ENCODE data around the gene IP6K2. TPM values are rescaled to one million over a fixed set of nuclear protein-coding genes. Genes with fewer than 3 reads are reported as not detected.

IP6K2 gene
- total RNA-seq, 4 donors from 2014 or later, result 45.6 to 91.7 (median 78.0) TPM

DNA sequence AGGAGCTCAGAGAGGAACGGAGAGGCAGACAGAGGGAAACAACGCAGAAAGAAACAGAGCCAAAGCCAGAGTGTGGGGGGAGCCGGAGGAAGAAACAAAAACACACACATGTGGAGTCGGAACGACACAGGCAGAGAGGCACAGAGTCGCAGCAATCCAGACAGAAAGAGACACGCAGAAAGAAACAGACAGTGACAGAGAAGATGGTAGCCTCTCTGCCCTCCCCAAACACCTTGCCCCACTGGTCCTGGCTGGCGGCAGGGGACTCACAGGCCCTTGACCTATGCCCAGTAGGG is 33.0 kb downstream of the IP6K2 start:
- no peak for DNase-seq
- Histone ChIP-seq H3K27ac (peak overlapping the region; percentile 87 to 88), H3K36me3 (no peaks in the 10 kb centered on the region), H3K27me3 (no peaks in the 10 kb centered on the region), H3K9me3 (no peaks in the 10 kb centered on the region), H3K4me3 (peak overlapping the region; percentile 68 to 83), H3K4me1 (peaks cover 0 to 10% of the 10 kb centered on the region in 2 donors)
- TF ChIP-seq, protein P1, sequence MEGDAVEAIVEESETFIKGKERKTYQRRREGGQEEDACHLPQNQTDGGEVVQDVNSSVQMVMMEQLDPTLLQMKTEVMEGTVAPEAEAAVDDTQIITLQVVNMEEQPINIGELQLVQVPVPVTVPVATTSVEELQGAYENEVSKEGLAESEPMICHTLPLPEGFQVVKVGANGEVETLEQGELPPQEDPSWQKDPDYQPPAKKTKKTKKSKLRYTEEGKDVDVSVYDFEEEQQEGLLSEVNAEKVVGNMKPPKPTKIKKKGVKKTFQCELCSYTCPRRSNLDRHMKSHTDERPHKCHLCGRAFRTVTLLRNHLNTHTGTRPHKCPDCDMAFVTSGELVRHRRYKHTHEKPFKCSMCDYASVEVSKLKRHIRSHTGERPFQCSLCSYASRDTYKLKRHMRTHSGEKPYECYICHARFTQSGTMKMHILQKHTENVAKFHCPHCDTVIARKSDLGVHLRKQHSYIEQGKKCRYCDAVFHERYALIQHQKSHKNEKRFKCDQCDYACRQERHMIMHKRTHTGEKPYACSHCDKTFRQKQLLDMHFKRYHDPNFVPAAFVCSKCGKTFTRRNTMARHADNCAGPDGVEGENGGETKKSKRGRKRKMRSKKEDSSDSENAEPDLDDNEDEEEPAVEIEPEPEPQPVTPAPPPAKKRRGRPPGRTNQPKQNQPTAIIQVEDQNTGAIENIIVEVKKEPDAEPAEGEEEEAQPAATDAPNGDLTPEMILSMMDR (IDR thresholded peaks at IDR 0.05), result no peak
- no peak for TF ChIP-seq POLR2A (IDR thresholded peaks at IDR 0.05)
- intact Hi-C loops (cut with DNase I; ENCODE audit: low total_unique reads), result no loop called here

DNA sequence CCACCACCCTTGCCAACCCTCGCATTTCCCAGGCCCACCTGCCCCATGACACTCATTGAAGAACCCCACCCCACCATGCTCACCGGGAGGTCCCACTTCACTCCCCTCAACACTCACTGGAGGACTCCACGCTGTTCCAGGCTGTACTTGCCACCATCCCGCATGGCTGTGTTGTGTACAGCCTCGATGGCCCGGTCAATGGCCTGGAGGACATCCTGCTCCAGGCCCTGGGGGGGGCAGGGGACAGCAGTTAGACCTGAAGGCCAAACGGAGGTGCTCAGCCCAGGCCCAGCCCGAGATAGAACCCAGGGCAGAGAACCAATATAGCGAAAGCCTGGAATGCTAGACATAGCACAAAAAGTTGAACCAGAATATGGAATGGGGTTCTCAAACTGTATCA is 34.2 kb downstream of the IP6K2 start:
- no peaks in the 10 kb centered on the region for H3K27me3 ChIP-seq
- no peaks in the 10 kb centered on the region for H3K36me3 ChIP-seq
- no peak overlapping the region for H3K4me3 ChIP-seq
- peaks cover 0 to 10% of the 10 kb centered on the region in 2 donors for H3K4me1 ChIP-seq
- DNase-seq, result no peak
- no peak overlapping the region for H3K27ac ChIP-seq
- H3K9me3 ChIP-seq, result no peaks in the 10 kb centered on the region
- TF ChIP-seq, protein P1 (IDR thresholded peaks at IDR 0.05), result no peak
- TF ChIP-seq POLR2A (IDR thresholded peaks at IDR 0.05), result no peak
- intact Hi-C loops (cut with DNase I; ENCODE audit: low total_unique reads), result no loop called here

DNA sequence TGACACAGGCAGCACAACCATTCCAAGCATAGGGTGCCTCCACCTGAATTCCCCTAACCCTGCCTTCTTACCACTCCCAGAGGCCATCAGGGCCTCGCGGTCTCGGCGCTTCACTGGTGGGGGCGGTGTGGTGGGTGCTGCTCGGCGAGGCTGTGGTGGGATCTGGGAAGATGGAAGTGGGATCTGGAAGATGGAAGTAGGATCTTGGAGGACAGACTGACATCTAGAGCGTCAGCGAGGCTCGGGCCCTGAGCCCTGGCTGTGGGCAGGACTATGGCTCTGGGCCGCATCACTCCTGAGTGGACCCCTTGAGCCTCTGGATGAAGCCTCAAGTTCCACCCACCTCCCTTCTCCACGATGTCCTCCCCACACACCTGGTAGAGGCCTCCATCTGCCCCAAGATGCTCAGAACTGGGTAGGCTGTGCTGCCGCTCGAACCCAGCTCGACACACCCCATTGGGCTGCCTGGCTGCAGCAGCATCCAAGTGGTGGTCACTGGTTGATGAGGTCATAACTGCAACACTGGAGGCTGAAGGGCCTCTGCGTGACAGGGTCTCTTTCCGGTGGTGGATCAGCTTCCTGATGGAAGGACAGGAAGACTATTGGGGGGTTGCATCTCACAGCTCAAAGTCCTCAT is 34.9 kb downstream of the IP6K2 start:
- Histone ChIP-seq H3K4me3 (no peak overlapping the region), H3K27ac (no peak overlapping the region), H3K9me3 (no peaks in the 10 kb centered on the region), H3K27me3 (no peaks in the 10 kb centered on the region), H3K36me3 (no peaks in the 10 kb centered on the region), H3K4me1 (peaks cover 0 to 10% of the 10 kb centered on the region in 2 donors)
- intact Hi-C loops (cut with DNase I; ENCODE audit: low total_unique reads), result no loop called here
- no peak for DNase-seq
- no peak for TF ChIP-seq POLR2A (IDR thresholded peaks at IDR 0.05)
- TF ChIP-seq, protein P1 (IDR thresholded peaks at IDR 0.05), result no peak

DNA sequence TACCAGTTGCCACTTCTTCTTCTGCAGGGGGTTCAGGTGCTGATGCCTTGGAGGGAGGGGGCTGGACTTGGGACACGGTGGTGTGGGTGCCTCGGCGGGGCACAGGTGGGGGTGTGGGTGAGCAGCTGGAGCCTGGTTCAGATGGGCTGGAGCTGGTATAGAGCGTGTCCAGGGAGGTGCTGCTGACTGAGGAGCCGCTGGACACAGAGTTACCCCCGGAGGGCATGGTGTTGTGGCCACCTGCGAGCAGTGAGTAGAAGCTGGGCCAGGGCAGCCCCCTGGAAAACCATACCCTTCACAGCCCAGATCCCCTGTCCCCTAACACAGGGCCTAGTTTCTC is 35.5 kb downstream of the IP6K2 start:
- no peaks in the 10 kb centered on the region for H3K36me3 ChIP-seq
- H3K27ac ChIP-seq, result no peak overlapping the region
- peaks cover 0 to 10% of the 10 kb centered on the region in 2 donors for H3K4me1 ChIP-seq
- no peak for TF ChIP-seq POLR2A (IDR thresholded peaks at IDR 0.05)
- TF ChIP-seq, protein P1 (IDR thresholded peaks at IDR 0.05), result no peak
- no peak for DNase-seq
- no peaks in the 10 kb centered on the region for H3K27me3 ChIP-seq
- intact Hi-C loops (cut with DNase I; ENCODE audit: low total_unique reads), result no loop called here
- H3K4me3 ChIP-seq, result no peak overlapping the region
- no peaks in the 10 kb centered on the region for H3K9me3 ChIP-seq

DNA sequence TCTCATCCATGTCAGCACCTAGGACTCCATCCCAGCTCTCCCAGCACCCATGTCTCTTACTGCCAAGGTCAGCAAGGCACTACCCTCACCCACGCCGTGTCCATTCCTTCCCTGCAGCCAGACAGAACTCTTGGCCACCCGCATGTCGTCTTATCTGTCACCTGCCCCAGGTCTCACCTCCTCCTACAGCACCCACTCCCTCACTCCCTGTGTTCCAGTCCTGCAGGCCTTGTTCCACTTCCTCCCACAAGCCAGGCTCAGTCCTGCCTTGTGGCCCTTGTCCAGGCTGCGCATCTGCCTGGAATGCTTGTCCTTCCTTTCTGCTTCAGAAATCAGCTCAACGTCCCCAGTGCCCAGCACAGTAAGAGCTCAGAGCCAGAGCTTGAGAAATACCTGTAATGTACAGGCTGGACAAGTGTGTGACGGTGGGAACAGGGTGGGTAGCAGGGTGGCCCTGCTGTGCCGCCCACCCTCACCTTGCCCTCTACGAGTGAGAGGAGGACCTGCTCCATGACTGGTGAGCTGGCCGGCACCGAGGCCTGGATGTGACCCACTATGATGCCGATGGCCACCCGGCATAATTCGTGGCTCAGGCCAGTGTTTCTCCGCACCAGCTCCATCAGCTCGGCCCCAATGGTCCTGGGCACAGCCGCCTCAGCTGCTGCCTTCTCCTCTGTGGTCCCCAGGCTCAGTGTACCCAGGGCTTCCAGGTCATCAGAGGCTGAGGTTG is 36.0 kb downstream of the IP6K2 start:
- no peak for TF ChIP-seq POLR2A (IDR thresholded peaks at IDR 0.05)
- TF ChIP-seq, protein P1 (IDR thresholded peaks at IDR 0.05), result no peak
- H3K27me3 ChIP-seq, result no peaks in the 10 kb centered on the region
- no peaks in the 10 kb centered on the region for H3K36me3 ChIP-seq
- H3K4me1 ChIP-seq, result peaks cover 0 to 10% of the 10 kb centered on the region in 2 donors
- no peak overlapping the region for H3K4me3 ChIP-seq
- no peaks in the 10 kb centered on the region for H3K9me3 ChIP-seq
- intact Hi-C loops (cut with DNase I; ENCODE audit: low total_unique reads), result no loop called here
- H3K27ac ChIP-seq, result no peak overlapping the region
- no peak for DNase-seq
